ENCODE data around the gene TUBGCP2.
"Not testable (repeated sequence)": the region's sequence is repeated elsewhere in the genome, so short reads cannot be mapped to it uniquely, and the experiment has no call there.

Gene TUBGCP2

DNA sequence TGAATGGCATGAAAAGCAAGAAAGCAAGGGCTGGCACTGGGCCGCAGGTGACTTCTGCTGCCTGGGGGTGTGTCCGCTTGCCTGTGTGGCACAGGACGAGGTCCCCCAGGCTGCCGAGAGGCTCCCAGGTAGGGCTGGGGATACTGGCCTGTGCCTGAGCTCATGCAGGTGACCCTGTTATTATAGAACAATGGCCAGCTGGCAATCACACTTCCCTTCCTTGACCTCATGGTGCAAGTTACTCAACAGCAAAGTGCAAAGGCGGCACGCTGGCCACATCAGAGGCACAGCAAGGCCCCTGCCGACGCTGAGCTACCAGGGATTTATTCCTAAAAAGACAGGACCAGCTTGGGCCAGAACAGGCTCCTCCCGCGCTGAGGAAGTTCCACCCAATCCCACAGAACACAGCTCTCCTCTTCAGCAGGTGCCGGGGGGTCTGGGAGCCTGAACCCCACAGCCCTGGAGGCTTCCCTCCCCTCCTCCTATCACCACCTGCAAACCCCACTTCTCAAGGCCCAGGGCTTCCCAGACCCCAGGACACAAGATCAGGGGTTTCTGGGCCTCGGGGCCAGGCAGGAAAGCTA is 30.6 kb downstream of the TUBGCP2 start:
- DNase-seq (ENCODE audit: low read depth): no peak

DNA sequence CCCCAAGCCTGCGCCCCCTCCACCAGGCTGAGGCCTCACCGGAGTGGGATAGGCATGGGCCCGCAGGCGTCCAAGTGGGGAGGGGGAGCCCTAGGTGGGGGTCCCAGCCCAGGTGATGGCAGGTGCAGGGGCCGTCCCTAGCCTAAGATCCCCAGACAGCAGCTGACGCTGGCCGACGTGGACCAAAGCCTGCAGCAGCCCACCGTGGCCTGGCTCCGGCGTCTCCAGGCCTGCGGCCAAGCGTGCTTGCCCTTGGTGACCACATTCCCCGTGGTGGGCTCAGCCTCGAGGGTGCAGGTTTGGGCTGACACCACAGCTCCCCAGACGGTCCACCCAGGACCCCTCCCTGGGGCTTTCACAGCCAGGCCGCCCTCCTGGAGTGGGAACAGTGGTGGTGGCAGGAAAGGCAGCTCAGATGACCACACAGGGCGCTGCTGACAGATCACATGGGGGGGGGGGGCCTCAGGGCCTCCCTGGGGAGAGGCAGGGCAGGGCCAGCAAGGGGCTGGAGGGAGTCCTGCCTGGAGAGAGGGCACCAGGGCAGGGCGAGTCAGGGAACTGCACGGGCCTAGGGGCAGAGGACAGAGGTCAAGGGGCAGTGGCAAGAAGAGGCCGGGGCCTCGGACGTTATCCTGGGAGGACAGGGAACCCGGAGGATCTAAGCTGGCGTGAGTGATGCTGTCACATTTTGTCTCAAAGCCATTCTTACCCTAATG is 31.2 kb downstream of the TUBGCP2 start:
- no peak for DNase-seq (ENCODE audit: low read depth)

DNA sequence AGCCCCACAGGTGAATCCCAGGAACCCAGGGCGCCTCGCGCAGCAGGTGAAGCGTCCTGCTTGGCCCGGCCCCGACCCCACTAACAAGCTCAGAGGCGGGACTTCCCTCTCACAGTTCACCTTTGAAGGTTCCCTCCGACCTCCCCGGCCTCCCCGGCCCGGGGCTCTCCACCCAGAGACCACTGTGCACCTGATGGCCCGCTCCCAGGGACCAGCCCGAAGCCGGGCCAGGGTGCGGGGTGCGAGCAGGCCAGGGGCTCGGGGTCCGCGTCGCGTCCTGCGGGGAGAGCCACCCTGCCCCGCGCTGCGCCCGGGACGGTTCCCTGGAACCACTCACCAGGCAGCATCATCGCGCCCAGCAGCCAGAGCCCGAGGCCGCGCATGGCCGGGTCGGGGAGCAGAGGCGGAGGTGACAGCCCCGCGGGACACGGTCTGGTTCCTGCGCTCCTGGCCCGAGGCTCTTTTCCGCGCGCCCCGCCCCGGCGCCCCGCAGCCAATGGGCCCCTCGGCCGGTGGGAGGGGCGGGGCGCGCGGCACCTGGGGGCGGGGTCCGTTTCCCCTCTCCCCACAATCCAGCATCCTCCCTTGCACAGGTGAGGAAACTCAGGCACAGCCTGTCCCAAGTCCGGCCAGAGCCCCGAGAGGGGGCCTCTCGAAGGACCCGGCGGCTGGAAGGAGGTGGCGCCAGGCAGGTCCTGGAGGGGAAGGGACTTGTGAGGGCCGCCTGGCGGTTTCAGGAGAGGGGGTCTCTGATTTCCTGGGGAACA is 32.1 kb downstream of the TUBGCP2 start, which contains the start of gene ADAM8:
TSS of gene ADAM8 (minus strand) at position 434 of the 767 bp plus-strand sequence. CDS start at position 383, 51 bp downstream.
- peak; percentile 31 for DNase-seq (ENCODE audit: low read depth)

DNA sequence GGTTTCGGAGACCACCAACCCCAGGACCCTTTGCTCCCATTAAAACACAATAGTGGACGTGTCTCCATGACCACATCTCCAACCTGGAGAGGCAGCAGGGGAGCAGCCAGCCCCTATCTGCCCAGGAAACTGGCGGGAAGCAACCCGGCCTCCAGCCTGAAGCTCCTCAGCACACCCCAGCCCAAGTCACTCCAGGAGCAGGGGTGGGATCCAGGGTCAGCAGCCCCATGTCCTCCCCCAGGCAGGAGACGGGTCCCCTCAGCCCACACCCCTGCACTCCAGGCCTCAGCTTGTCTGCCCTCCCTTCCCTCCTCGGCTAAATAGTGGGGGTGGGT is 32.6 kb downstream of the TUBGCP2 start:
- DNase-seq (ENCODE audit: low read depth): no peak

DNA sequence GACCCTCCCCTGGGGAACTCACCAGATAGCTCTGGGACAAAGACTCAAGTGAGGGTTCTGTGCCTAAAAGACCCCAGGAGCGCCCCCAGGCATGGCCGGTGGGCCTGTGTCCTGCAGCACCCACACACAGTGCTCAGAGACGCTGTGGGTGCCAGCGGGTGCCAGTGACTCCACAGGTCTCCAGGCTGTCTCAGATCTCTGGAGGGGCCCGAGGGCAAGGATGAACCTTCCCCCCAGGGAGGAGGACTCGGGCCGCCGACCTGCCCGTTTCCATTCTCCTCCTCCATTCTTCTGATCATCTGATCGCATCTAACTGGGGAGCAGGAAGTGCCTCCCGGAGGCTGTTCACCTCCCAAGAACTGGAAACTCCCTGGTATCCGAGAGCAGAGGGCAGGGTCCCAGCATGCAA is 33.0 kb downstream of the TUBGCP2 start:
- DNase-seq (ENCODE audit: low read depth): no peak

DNA sequence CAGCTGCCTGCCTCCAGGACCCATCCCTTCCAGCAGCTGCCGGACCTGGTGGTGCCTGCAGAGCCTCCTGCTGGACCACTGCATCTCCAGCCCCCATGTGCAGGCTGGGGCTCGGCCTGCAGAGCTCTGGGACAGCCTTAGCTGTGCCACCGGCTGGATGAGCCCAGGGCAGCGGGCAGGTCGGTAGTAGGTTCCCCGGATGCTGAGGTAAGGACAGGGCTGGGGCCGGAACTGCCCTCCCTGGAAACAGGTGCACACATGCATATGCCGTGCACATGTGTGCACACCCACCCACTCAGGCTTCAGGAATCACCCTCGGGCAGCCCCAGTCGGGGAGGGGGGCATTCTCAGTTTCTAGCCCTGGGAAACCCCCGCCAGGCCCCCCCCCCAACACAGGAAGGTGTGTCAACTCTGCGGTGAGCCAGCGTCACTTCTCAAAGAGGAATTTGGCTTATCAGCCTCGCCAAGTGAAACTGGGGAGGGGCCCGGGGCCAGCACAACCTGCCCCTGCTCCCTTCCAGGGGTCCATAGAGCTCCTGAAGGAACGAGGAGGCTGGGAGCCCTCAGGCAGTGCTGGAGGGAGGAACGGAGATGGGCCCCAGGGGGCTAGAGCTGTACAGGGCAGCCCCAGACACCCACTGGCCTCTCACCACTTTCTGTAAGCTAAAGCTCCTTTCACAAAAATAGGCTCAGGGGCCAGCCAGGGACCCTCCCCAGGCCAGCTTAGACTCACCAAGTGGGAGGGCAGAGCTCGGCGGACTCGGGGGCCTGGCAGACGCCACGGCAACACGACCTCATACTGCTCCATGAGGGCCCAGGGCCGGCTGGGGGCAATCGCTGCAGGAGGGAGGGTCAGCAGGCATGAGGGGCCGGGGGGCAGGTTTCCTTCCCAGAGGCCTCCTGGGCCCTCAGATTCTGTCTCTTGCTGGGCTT is 33.7 kb downstream of the TUBGCP2 start:
- no peak for DNase-seq (ENCODE audit: low read depth)

DNA sequence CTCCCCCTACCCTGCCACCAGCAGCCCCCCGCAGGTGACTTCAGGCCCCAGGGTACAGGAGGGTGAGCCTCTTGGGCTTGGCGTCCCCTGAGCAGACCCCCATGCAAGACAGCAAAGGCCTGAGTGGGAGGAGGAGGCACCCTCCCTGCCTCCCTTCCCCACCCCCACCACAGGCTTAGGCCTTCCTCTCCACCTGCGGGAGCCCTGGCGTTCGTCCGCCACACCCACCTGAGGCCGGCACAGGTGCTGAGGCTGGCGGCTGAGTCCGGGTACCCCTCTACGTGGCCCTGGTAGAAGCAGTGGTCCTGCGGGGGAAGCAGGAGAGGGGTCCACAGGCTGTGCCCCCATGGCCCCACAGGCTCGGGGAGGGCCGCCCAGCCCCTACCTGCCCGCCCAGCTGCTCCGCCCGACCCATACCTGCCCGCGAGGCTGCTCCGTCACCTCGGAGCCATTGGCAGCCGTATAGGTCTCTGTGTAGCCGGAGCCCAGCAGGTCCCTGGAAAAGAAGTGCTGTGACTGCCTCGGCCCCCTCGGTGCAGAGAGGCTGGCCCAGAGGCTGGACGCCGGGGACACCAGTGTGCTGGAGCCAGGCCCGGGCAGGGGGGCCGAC is 35.0 kb downstream of the TUBGCP2 start:
- DNase-seq (ENCODE audit: low read depth): no peak

DNA sequence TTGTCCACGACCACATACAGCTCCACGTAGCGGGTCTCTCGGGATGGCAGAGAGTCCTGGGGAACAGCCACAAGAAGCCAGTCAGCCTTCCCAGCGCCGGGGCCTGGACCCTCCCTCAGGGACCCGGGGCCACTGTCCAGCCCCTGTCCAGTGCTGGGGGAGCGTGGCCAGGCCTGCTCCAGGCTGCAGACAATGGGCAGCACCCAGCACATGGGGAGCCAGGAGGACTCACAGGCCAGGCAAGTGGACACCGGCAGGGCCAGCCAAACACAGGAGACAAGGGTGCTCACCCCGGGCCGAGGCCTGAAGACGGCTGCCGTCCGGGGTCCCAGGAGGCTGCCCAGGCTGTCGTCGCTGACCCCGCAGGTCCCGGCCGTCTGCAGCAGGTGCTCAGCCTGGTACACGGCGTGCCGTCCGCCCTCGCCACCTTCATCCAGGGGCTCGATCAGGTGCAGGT is 35.7 kb downstream of the TUBGCP2 start:
- DNase-seq (ENCODE audit: low read depth): no peak

DNA sequence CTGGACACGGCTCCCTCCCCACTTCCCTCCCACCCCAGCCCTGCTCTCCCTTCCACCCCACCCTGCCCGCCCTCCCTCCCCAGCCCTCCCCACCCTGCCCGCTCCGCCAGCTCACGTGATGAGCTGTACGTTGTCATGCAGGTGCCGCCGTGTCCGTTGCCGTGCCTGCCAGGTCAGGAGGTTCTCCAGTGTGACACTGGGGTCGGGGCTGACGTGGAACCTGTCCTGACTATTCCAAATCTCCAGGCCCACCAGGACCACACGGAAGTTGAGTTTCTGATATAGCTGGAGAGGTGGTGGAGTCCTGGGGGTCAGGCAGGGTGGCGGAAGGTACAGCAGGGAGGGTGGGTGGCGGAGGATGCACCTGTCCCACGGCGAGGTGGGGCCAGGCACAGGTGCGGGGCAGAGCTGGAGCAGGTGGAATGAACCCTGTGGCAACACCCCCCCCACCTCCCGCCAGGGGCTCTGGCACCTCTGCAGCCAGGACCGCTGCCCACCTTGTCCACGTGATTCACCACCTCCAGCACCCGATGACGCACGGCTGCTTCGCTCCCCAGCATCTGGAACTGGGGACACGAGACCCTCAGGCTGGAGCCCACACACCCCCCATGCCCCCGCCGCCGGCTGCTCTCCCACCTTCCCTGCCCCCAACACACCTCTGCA is 36.2 kb downstream of the TUBGCP2 start:
- no peak for DNase-seq (ENCODE audit: low read depth)

DNA sequence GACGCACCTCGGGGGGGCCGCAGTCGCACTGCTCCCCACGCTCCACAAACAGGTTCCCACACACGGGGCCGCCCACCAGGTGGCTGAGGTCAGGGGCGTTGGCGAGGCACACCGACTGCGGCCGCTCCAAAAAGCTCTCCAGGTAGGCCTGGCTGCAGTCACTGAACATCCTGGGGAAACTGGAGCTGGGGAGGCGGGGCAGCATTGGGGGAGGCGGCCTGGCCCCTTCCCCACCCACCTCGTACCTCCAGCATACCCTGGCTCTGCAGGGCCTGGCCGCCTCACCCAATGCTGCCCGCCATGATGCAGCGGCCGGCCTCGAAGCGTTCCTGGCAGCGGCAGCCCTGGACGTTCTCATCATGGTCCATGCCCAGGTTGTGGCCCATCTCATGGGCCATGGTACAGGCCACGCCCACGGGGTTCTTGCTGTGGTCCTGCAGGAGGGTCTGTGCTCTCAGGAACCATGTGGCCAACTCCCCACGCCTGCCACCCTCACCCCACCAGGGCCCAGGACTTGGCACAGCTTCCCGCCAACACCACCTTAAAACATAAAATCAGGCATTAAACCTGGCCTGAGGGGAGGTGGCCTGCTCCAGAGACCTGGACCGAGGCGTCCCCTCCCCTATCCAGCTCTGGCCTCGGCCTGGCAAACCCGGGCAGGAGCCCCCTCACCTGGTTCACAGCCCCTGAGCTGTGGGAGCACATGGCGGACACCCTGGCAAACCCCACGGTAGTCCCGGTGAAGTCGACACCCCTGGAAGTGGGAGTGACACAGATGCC is 37.0 kb downstream of the TUBGCP2 start:
- DNase-seq (ENCODE audit: low read depth): no peak

DNA sequence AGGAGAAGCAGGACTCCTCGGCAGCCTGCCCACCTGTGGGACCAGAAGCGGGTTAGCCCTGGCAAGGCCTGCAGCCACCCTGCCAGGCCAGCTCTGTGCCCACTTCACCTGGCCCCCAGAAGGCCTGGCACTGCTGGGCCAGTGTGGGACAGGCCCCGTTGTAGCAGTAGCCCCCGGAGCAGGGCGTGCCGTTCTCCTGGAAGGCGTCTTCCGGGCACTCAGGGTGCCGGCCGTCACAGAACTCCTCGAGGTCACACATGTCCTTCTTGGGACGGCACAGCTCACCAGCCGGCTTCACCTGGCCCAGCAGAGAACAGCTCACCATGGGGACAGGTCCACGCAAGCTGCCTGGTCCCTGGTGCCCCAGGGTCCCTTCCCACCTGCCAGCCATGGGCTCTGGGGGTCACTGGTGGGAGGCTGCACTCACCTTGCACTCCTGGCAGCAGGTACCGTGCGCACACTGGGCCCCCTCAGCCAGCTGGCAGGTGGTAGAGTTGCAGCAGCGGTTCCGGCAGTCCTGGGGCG is 37.8 kb downstream of the TUBGCP2 start:
- DNase-seq (ENCODE audit: low read depth): no peak

DNA sequence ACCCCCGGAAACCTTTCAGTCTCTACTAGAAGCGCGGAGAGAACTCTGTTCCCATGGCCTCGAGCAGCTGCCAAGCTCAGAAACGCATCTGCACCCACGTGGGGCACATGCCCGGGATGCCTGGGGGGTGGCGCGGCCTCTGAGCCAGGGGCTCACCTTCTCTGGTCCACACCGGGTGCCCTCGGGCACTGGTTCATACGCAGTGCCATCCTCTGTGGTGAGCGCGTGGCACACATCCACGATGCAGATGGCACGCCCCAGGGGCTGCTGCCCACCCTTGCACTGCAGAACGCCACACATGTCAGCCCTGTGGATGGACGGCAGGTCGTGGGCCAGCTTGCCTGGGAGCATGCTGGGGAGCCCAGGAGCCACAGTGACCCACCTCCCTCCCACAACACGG is 38.5 kb downstream of the TUBGCP2 start:
- no peak for DNase-seq (ENCODE audit: low read depth)

DNA sequence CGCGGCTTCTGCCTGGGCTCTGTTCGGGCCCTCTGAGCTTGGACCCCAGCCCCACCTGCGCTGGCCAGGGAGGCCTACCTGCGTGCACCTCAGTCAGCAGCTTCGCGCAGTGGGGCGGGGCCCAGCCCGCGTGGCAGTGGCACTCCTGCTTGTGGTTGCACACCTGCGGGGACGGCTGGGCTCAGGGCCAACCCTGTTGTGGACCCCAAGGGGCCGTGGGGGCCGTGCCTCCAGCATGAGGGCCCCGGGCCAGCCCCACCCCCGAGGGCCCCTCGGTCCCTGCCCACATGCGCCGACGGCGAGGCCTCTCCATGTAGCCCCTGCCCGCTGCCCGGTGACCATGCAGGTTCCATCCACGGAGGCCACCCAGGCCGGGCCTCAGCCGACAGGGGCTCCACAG is 39.3 kb downstream of the TUBGCP2 start:
- no peak for DNase-seq (ENCODE audit: low read depth)

DNA sequence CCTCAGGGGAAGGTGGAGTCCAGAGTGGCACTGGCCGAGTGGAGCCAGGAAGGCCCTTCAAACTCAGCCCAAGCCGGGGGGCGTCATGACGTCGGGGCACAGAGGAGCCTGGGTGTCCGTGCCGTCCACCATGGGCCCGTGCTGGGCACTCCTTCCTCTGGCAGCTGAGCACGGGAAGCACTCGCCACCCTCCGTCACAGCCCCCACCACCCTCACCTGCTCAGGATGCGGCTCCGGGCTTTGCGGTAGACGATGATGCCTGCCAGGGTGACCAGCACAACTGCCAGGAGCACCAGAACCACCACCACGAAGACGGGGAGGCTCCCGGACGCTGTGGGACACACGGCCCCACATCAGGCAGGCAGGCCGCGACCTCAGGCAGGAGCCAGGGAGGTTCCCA is 40.1 kb downstream of the TUBGCP2 start:
- no peak for DNase-seq (ENCODE audit: low read depth)

DNA sequence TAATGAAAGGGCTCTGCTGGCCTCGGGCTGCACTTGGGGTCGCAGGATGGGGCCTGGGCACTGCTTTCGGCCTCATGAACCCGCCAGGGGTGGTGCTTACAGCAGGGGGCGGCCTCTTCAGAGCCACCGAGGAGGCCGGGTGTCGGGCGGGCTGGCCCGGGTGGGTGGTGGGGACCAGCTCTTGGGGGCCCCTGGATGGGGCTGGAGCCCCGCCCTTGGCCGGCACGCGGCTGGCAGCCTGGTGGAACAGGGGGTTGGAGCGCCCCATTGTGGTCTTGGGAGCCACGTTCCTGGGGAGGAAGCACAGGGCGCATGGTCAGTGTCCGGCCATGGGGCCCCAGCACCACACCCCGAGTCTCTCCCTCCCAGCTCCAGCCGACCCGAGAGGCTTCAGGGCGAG is 40.8 kb downstream of the TUBGCP2 start:
- DNase-seq (ENCODE audit: low read depth): no peak

DNA sequence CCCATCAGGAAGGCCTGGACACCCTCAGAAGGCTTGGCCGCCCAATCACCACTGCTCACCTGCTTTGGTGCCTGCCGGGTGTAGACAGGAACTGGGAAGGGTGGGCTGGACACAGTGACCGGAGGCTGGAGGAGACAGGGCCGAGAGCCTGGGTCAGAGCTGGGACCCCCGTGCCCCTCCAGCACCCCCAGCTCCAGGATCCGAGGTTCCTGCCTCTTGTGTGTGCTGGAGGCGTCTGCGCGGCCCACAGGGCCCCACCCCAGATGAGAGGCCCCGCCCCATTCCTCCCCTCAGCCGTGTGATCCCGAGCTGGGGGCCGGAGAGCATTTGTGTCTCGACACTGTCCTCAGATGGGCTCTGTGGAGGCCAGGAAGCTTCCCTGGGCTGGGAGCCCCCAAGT is 41.4 kb downstream of the TUBGCP2 start:
- no peak for DNase-seq (ENCODE audit: low read depth)

DNA sequence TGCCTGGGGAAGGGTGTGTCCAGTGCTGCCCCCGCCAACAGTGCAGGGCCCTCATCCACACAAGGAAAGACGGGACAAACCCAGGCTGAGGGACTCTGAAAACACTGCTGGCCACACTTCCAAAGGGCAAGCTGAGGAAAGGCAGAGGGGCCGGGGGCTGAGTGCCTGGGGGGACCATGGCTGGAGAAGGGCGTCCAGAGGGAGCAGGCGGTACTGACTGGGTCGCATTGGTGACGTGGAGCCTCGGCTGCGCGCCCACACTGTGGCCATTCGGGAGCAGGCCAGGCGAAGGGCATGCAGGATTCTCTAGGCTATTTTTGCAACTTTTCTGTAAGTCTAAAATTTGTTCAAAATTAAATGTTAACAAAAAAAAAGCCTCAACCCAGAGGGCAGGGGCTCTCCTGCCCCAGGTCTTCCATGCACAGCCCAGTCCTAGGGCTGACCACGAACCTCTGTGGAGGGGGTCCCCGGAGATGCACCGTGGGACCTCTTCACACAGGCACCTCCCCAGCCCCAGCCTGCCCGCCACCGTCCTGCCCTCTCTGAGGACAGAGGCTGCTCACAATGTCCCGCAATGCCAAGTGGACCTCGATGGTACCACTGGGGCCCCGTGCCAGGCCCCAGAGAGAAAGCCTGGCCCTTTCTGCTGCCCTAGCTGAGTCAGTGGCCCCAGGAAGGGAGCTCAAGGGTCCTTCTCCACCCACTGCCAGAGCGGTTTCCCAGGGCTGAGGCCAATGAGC is 42.4 kb downstream of the TUBGCP2 start:
- no peak for DNase-seq (ENCODE audit: low read depth)

DNA sequence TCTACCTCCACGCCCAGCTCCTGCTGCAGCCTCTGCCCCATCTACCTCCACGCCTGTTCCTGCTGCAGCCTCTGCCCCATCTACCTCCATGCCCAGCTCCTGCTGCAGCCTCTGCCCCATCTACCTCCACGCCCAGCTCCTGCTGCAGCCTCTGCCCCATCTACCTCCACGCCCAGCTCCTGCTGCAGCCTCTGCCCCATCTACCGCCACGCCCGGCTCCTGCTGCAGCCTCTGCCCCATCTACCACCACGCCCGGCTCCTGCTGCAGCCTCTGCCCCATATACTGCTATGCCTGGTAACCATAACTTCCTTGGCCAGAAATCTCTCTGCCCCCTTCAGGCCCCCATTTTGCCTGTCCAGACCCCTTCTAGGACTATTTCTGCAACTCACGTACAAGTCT is 43.6 kb downstream of the TUBGCP2 start:
- not testable (repeated sequence) for DNase-seq (ENCODE audit: low read depth)

DNA sequence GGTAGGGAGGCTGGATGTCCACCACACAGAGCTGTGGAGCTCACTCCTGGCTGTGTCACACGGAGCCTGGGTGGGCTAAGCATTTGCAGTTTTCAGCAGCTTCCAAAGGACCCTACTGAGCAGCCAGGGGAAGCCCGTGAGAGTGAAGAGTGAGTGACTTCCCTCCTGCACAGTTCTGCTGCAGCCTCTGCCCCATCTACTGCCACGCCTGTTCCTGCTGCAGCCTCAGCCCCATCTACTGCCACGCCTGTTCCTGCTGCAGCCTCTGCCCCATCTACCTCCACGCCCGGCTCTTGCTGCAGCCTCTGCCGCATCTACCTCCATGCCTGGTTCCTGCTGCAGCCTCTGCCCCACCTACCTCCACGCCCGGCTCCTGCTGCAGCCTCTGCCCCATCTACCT is 44.2 kb downstream of the TUBGCP2 start:
- no peak for DNase-seq (ENCODE audit: low read depth)

All from EH (cell line).